K562 (cell line): ENCODE results near the gene ZNF462.

ENCODE experiments used
- BCLAF1 ChIP-seq, 2 experiments: fragments of 450-650 bp in 1 of 2; IDR thresholded peaks; 2 replicates each; pipeline ENCODE4 v1.6.1; 2011 to 2017; ENCODE audit warnings: low read depth in 2 of 2, antibody characterized with exemption in 1 of 2, borderline replicate concordance in 1 of 2, low read length in 1 of 2, mild to moderate bottlenecking in 1 of 2, mixed read lengths in 1 of 2; ENCODE audit not compliant: control insufficient read depth in 1 of 2
- CTCF ChIP-seq, 3 experiments: IDR thresholded peaks in 2 of 3; conservative IDR thresholded peaks in 1 of 3; 2 replicates each; pipeline ENCODE4 v1.5.1; 2011 to 2012; ENCODE audit warnings: low read length in 3 of 3, mild to moderate bottlenecking in 3 of 3, control low read depth in 2 of 3, improper control_type of control experiment in 1 of 3, inconsistent platforms in 1 of 3, low read depth in 1 of 3, mixed read lengths in 1 of 3, moderate library complexity in 1 of 3; ENCODE audit not compliant: insufficient read depth in 2 of 3
- HNRNPL ChIP-seq: fragments of 200-400 bp; formaldehyde crosslinking; IDR thresholded peaks from 2 replicates; pipeline ENCODE4 v1.6.1; 2017; ENCODE audit warnings: low read depth, mild to moderate bottlenecking, low read length
- POLR2H ChIP-seq: IDR thresholded peaks from 2 replicates; pipeline ENCODE4 v1.6.1; 2016; ENCODE audit warnings: missing genetic modification characterization, low read depth, mild to moderate bottlenecking, control low read depth, missing compliant biosample characterization, moderate library complexity
- REST ChIP-seq, 2 experiments: fragments of 450-650 bp; formaldehyde crosslinking in 1 of 2; IDR thresholded peaks; 2 replicates each; pipeline versions ENCODE4 v1.4.0 to v1.6.1; 2014 to 2020; ENCODE audit warnings: mild to moderate bottlenecking in 2 of 2, borderline replicate concordance in 1 of 2, low read depth in 1 of 2

- TF ChIP-seq BCLAF1 (IDR thresholded peaks at IDR 0.05; ENCODE audit: borderline replicate concordance in 1 of 2, control insufficient read depth in 1 of 2, low read depth in 2 of 2, low read length in 1 of 2) (no peak), CTCF (IDR thresholded peaks at IDR 0.05 in 2 of 3, conservative IDR thresholded peaks at IDR 0.05 in 1 of 3; ENCODE audit: insufficient read depth in 2 of 3, low read depth in 1 of 3, low read length in 3 of 3) (no peak), REST (IDR thresholded peaks at IDR 0.05; ENCODE audit: borderline replicate concordance) (no peak), REST (CRISPR knock-in tag; IDR thresholded peaks at IDR 0.05; ENCODE audit: low read depth) (no peak), POLR2H (no peak), HNRNPL (no peak)
Measured at GRCh38 chr9:106983346-106983745, 120.4 kb downstream of the ZNF462 start.
